MCF 10A (cell line): ENCODE data around the gene TNFSF11. TPM values are rescaled to one million over a fixed set of nuclear protein-coding genes. Genes with fewer than 3 reads are reported as not detected.

ENCODE experiments used
- BruUV-seq: library from RNA; stranded (reverse); fragments of 400-500 nt; replicated peaks from 2 replicates; lab custom pipeline; 2021; lab: Mats Ljungman, UMichigan
- CTCF ChIA-PET: fragments of 300-600 bp; sonication (Branson Sonifier 250); formaldehyde crosslinking; extraction: SDS; loops from one replicate; lab custom pipeline; 2021; ENCODE audit warnings: antibody characterized with exemption, inconsistent platforms; lab: Yijun Ruan, JAX
- POLR2A ChIA-PET: fragments of 300-600, 350-650 bp; sonication (Branson Sonifier 250); formaldehyde crosslinking; extraction: SDS; loops from one replicate; lab custom pipeline; 2020; ENCODE audit warnings: antibody characterized with exemption, inconsistent platforms; lab: Yijun Ruan, JAX
- DNase-seq: peaks from one replicate; pipeline ENCODE4 v3.0.0-alpha.2; 2018; ENCODE audit not compliant: unreplicated experiment
- H3K27ac Mint-ChIP-seq: one replicate; pipeline ENCODE4 v1.8.0; 2022; ENCODE audit warnings: mild to moderate bottlenecking, low read depth, mixed read lengths; ENCODE audit not compliant: unreplicated experiment
- H3K27me3 Mint-ChIP-seq: one replicate; pipeline ENCODE4 v1.8.0; 2022; ENCODE audit warnings: mixed read lengths; ENCODE audit not compliant: insufficient read depth, unreplicated experiment
- H3K36me3 Mint-ChIP-seq: one replicate; pipeline ENCODE4 v1.8.0; 2022; ENCODE audit warnings: mild to moderate bottlenecking, moderate library complexity, mixed read lengths; ENCODE audit not compliant: insufficient read depth, unreplicated experiment
- H3K4me1 Mint-ChIP-seq: one replicate; pipeline ENCODE4 v1.8.0; 2022; ENCODE audit warnings: mixed read lengths; ENCODE audit not compliant: insufficient read depth, unreplicated experiment
- H3K4me3 Mint-ChIP-seq: one replicate; pipeline ENCODE4 v1.8.0; 2022; ENCODE audit warnings: mild to moderate bottlenecking, moderate library complexity, mixed read lengths; ENCODE audit not compliant: unreplicated experiment
- H3K9me3 Mint-ChIP-seq: one replicate; pipeline ENCODE4 v1.8.0; 2022; ENCODE audit warnings: mixed read lengths; ENCODE audit not compliant: unreplicated experiment
- intact Hi-C: fragments of 100-400 bp; cut with micrococcal nuclease; formaldehyde crosslinking; loops from 2 replicates; pipeline ENCODE4 v1.14.1; 2022
- total RNA-seq: library from RNA; stranded (reverse); gene quantifications from 2 replicates; pipeline ENCODE4 v1.2.3, GENCODE V29; 2022
- TF ChIP-seq, protein P1 (sequence below): fragments of 200-600 bp; IDR thresholded peaks from one replicate; pipeline ENCODE4 v1.8.0; 2022; ENCODE audit warnings: antibody characterized with exemption, mild to moderate bottlenecking; ENCODE audit not compliant: unreplicated experiment

The TNFSF11 gene
- total RNA-seq, 1 experiment from 2014 or later: not detected

DNA sequence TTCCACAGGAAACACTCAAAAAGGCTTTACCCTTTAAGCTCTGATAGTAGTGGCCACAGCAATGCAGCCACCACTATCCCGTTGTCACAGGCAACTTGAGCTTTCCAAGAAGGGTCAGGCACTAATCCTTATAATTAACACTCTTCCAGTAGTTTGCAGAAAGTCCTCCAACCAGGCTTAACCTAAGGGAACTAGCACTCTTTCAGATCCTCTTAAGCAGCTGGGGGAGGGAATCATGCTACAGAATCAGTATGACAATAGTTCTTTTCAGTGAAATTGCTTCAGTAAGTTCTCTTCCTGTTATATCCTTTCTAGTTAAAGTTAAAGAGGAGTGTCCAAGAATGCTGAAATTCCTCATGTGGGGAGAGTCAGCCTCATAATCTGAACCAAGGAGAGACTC is 82.2 kb downstream of the TNFSF11 start:
- ChIA-PET CTCF (interaction anchor here (0.8 kb wide), 1 partner anchor 61 kb away, joined by 3 read pairs; no protein-coding TSS in a partner anchor), POLR2A (interaction anchor here (0.5 to 0.6 kb wide), 2 partner anchors 436 to 500 kb away, joined by 3 read pairs; no protein-coding TSS in a partner anchor)
- Mint-ChIP-seq H3K4me1 (no peaks in the 10 kb centered on the region), H3K4me3 (no peak overlapping the region), H3K9me3 (no peaks in the 10 kb centered on the region), H3K27ac (no peak overlapping the region), H3K36me3 (peaks cover 6% of the 10 kb centered on the region), H3K27me3 (peaks cover 76% of the 10 kb centered on the region)
- no peak for DNase-seq
- intact Hi-C loops: loop anchor here (10.0 kb wide), 1 partner anchor 321 kb away; no protein-coding TSS in a partner anchor
- TF ChIP-seq, protein P1, sequence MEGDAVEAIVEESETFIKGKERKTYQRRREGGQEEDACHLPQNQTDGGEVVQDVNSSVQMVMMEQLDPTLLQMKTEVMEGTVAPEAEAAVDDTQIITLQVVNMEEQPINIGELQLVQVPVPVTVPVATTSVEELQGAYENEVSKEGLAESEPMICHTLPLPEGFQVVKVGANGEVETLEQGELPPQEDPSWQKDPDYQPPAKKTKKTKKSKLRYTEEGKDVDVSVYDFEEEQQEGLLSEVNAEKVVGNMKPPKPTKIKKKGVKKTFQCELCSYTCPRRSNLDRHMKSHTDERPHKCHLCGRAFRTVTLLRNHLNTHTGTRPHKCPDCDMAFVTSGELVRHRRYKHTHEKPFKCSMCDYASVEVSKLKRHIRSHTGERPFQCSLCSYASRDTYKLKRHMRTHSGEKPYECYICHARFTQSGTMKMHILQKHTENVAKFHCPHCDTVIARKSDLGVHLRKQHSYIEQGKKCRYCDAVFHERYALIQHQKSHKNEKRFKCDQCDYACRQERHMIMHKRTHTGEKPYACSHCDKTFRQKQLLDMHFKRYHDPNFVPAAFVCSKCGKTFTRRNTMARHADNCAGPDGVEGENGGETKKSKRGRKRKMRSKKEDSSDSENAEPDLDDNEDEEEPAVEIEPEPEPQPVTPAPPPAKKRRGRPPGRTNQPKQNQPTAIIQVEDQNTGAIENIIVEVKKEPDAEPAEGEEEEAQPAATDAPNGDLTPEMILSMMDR: no peak
- no TSS peak for BruUV-seq

- Mint-ChIP-seq H3K27ac (no peak overlapping the region), H3K36me3 (peaks cover 6% of the 10 kb centered on the region), H3K27me3 (peaks cover 68% of the 10 kb centered on the region), H3K9me3 (no peaks in the 10 kb centered on the region), H3K4me1 (no peaks in the 10 kb centered on the region), H3K4me3 (no peak overlapping the region)
- TF ChIP-seq, protein P1: no peak
- CTCF ChIA-PET: no interaction called here
- POLR2A ChIA-PET: no interaction called here
- DNase-seq: no peak
- intact Hi-C loops: loop anchor here (10.0 kb wide), 1 partner anchor 322 kb away; no protein-coding TSS in a partner anchor
- no TSS peak for BruUV-seq
Measured at GRCh38 chr13:42656958-42657357, 83.0 kb downstream of the TNFSF11 start.

Other genes with a start within 250 kb of the TNFSF11 start
- not detected in 2 replicates for gene FAM216B, start 207.4 kb downstream of the TNFSF11 start, total RNA-seq